Spleen (tissue), 11 donors: ENCODE data around the gene RAD51B. TPM values are rescaled to one million over a fixed set of nuclear protein-coding genes. Genes with fewer than 3 reads are reported as not detected.

Experiments used
- DNase-seq: peaks from one replicate; pipeline ENCODE4 v3.0.0-alpha.2; 2020
- H3K27ac ChIP-seq, 8 donors: fragments of 200-600 bp; sonication (generic) in 7 of 8; 1 replicate in 4 of 8; 2 replicates in 4 of 8; pipeline versions ENCODE4 v1.5.0 to v1.8.0; 2016 to 2021; ENCODE audit warnings: inconsistent platforms in 4 of 8, mild to moderate bottlenecking in 4 of 8, moderate library complexity in 1 of 8
- H3K27me3 ChIP-seq, 7 donors: fragments of 200-600 bp; sonication (generic) in 6 of 7; replicated peaks in 1 of 7; 1 replicate in 4 of 7; 2 replicates in 3 of 7; pipeline versions ENCODE4 v1.5.0 to v1.8.0; 2016 to 2021; ENCODE audit warnings: inconsistent platforms in 3 of 7, mild to moderate bottlenecking in 1 of 7
- H3K36me3 ChIP-seq, 6 donors: fragments of 200-600 bp; sonication (generic) in 5 of 6; 1 replicate in 4 of 6; 2 replicates in 2 of 6; pipeline versions ENCODE4 v1.5.0 to v1.8.0; 2016 to 2021; ENCODE audit warnings: inconsistent platforms in 2 of 6
- H3K4me1 ChIP-seq, 6 donors: fragments of 200-600 bp; sonication (generic) in 5 of 6; 1 replicate in 3 of 6; 2 replicates in 3 of 6; pipeline versions ENCODE4 v1.5.0 to v1.8.0; 2016 to 2021; ENCODE audit warnings: inconsistent platforms in 3 of 6
- H3K4me3 ChIP-seq, 8 donors: fragments of 200-600 bp; sonication (generic) in 7 of 8; 1 replicate in 4 of 8; 2 replicates in 4 of 8; pipeline versions ENCODE4 v1.5.0 to v1.8.0; 2016 to 2021; ENCODE audit warnings: inconsistent platforms in 4 of 8, mild to moderate bottlenecking in 4 of 8, moderate library complexity in 2 of 8
- H3K9me3 ChIP-seq, 8 donors: fragments of 200-600 bp; sonication (generic) in 7 of 8; 1 replicate in 4 of 8; 2 replicates in 4 of 8; pipeline versions ENCODE4 v1.5.0 to v1.8.0; 2016 to 2021; ENCODE audit warnings: inconsistent platforms in 4 of 8
- POLR2A ChIP-seq, 3 donors: fragments of 450-650 bp; IDR thresholded peaks; one replicate each; pipeline ENCODE4 v1.5.1; 2017; ENCODE audit warnings: antibody characterized with exemption in 3 of 3, mild to moderate bottlenecking in 1 of 3
- POLR2AphosphoS5 ChIP-seq, 3 donors: sonication (generic); formaldehyde crosslinking; IDR thresholded peaks; one replicate each; pipeline ENCODE4 v1.5.1; 2017; ENCODE audit warnings: antibody characterized with exemption in 3 of 3
- WGBS, 5 donors: extraction: QIAGEN DNeasy Blood & Tissue Kit in 3 of 5; methylation state at CpG; one replicate each; pipeline versions ENCODE4 v1.1.5 to v1.1.7; 2013 to 2018; 5-methylcytosine and 5-hydroxymethylcytosine counted together
- intact Hi-C: fragments of 100-400 bp; cut with DNase I; formaldehyde crosslinking; loops from one replicate; pipeline ENCODE4 v1.15.0; 2023; ENCODE audit warnings: low total_unique reads
- polyA plus RNA-seq, 3 donors: library from polyadenylated mRNA; stranded (reverse); fragments of 200-250 nt; gene quantifications; one replicate each; pipeline ENCODE4 v1.2.1, GENCODE V29; 2013
- total RNA-seq, 7 donors: library from RNA; depleted of rRNA in 3 of 7; stranded (reverse); fragments of >200 nt in 3 of 7; fragmentation: NEBNext Ultra II Directional in 4 of 7; extraction: Animal tissue kit (Norgen Biotek cat#: 25700) in 4 of 7; gene quantifications; one replicate each; pipeline versions ENCODE4 v1.1.0 to v1.2.1, GENCODE V29; 2016 to 2021
- TF ChIP-seq, protein P1 (sequence below), 11 experiments: fragments of 200-600 bp in 7 of 11; fragments of 450-650 bp in 4 of 11; sonication (generic) in 4 of 11; IDR thresholded peaks in 8 of 11; conservative IDR thresholded peaks in 3 of 11; 1 replicate in 7 of 11; 2 replicates in 4 of 11; pipeline versions ENCODE4 v1.4.0 to v1.8.0; 2016 to 2021; ENCODE audit warnings: antibody characterized with exemption in 11 of 11, inconsistent platforms in 4 of 11, mild to moderate bottlenecking in 1 of 11
- donor health status: healthy with polysubstance abuse.
- donor health status: DM: no; HTN: no; CAD: no; lungs with moderate emphysema.
- donor health status: DM: no; HTN: no; CAD: no.
- donor health status: Bipolar disorder and iron deficiency.
- donor health status: healthy.
- donor health status: DM: no; HTN: no; CAD: no.
- donor health status: DM: yes; HTN: yes; CAD: no.

The RAD51B gene
- total and polyA plus RNA-seq, 10 donors = 4.2 to 43.7 (median 29.8) TPM

DNA sequence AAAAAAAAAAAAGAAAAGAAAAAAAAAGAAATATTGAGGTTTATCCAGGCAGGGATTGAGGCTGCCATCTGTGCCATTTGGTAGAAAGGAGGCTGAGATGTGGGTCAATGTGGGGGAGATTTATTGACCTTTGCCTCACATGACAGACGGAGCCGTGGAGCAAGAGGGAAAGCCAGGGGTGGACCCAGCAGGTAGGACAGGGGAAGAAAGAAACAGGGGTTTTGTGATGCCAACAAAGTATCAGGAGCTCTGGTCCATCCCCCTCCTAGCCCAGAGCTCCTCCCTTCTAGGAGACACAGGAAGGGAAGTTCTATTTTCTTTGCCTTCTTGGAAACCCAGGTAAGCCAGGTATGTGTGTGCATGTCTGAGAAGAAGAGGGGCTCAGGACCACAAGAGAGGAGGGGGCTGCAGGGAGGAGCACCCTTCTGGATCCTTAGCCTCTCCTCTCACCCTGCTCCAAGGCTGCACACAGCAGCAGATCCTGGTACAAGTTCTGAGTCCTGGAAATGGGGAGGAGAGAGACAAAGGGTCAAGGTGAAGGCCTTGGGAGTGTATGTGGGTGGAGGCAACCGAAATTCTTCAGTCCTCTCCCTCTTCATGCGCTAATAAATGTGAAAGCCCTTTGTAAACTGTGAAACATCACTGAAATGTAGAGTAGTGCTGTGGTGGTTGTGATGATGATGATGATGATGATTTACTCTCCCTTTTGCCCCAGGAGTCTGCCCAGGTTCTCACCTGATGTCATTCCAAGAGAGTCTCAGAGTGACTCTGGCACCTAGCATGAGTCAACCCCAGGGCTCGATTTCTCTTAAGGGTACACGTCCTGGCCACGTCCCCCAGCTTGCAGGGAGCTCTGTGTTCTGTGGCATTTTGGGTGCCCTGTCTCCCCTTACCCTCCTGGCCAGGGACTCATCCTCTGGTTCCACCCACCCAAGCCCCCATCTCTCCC is 947.0 kb downstream of the RAD51B start:
- DNase-seq = no peak
- intact Hi-C loops = no loop called here
- Histone ChIP-seq H3K9me3 (no peaks in the 10 kb centered on the region), H3K27ac (peak overlapping the region in 2 of 8 donors; percentile 20 to 30), H3K4me1 (peaks cover 10 to 75% (median 31%) of the 10 kb centered on the region in 6 donors), H3K27me3 (no peaks in the 10 kb centered on the region), H3K36me3 (no peaks in the 10 kb centered on the region), H3K4me3 (no peak overlapping the region)
- 60 to 81% (median 75%) methylated on average over 7 of the region's 7 CpGs for WGBS, 5 donors
- TF ChIP-seq, protein P1, sequence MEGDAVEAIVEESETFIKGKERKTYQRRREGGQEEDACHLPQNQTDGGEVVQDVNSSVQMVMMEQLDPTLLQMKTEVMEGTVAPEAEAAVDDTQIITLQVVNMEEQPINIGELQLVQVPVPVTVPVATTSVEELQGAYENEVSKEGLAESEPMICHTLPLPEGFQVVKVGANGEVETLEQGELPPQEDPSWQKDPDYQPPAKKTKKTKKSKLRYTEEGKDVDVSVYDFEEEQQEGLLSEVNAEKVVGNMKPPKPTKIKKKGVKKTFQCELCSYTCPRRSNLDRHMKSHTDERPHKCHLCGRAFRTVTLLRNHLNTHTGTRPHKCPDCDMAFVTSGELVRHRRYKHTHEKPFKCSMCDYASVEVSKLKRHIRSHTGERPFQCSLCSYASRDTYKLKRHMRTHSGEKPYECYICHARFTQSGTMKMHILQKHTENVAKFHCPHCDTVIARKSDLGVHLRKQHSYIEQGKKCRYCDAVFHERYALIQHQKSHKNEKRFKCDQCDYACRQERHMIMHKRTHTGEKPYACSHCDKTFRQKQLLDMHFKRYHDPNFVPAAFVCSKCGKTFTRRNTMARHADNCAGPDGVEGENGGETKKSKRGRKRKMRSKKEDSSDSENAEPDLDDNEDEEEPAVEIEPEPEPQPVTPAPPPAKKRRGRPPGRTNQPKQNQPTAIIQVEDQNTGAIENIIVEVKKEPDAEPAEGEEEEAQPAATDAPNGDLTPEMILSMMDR (IDR thresholded peaks at IDR 0.05 in 8 of 11, conservative IDR thresholded peaks at IDR 0.05 in 3 of 11) = no peak
- no peak for TF ChIP-seq POLR2AphosphoS5 (IDR thresholded peaks at IDR 0.05)
- TF ChIP-seq POLR2A (IDR thresholded peaks at IDR 0.05) = no peak

DNA sequence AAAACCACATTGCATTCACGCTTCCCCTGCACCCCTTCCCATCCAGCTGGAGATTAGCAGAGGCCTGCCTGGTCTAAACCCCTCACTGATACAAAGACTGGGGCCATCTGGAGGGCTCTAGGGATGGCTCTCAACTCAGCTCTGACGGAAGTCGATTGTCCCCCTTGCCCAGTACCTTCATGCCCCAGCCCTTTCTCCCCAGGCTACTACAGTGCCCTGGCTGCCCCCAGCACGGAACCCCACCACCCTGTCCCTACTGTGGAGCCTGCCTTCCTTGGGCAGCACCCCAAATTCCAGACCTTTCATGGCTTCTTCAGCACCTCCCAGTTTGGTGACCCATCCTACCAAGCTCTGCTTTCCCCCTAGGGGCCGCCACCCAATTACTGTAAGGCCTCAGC is 947.7 kb downstream of the RAD51B start:
- peaks cover 15 to 75% (median 34%) of the 10 kb centered on the region in 6 donors for H3K4me1 ChIP-seq
- H3K27ac ChIP-seq = no peak overlapping the region
- no peaks in the 10 kb centered on the region for H3K9me3 ChIP-seq
- H3K4me3 ChIP-seq = no peak overlapping the region
- no peaks in the 10 kb centered on the region for H3K36me3 ChIP-seq
- 94 to 99% (median 97%) methylated on average over 5 of the region's 5 CpGs for WGBS, 5 donors
- DNase-seq = no peak
- TF ChIP-seq POLR2AphosphoS5 (IDR thresholded peaks at IDR 0.05) (no peak), POLR2A (IDR thresholded peaks at IDR 0.05) (no peak)
- TF ChIP-seq, protein P1 (IDR thresholded peaks at IDR 0.05 in 8 of 11, conservative IDR thresholded peaks at IDR 0.05 in 3 of 11) = no peak
- intact Hi-C loops = no loop called here
- no peaks in the 10 kb centered on the region for H3K27me3 ChIP-seq

DNA sequence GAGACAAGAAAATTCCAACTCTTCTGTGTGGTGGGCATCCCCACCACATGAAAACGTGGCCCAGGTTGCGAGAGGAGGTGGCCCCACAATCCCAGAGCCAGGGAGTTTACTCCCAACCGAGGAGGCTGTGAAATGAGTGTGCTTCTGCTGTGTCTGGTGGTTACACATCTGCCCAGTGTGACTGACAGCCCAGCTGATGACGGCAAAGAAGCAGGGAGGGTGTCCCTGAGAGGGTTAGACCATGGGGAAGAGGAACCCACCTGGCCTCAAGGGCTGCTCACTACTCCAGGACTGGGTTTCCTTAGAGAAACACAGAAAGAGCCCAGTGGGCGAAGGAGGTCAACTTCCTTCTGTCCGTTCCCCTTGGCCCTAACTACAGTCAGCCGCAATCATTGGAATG is 948.7 kb downstream of the RAD51B start:
- Histone ChIP-seq H3K27ac (peak overlapping the region in 2 of 8 donors; percentile 20 to 26), H3K9me3 (no peaks in the 10 kb centered on the region), H3K36me3 (no peaks in the 10 kb centered on the region), H3K4me3 (no peak overlapping the region), H3K27me3 (no peaks in the 10 kb centered on the region), H3K4me1 (peaks cover 13 to 75% (median 34%) of the 10 kb centered on the region in 6 donors)
- intact Hi-C loops = no loop called here
- no peak for DNase-seq
- WGBS, 5 donors = 76 to 93% (median 79%) methylated on average over 5 to 7 of the region's 7 CpGs
- TF ChIP-seq, protein P1 (IDR thresholded peaks at IDR 0.05 in 8 of 11, conservative IDR thresholded peaks at IDR 0.05 in 3 of 11) = no peak
- TF ChIP-seq POLR2A (IDR thresholded peaks at IDR 0.05) (no peak), POLR2AphosphoS5 (IDR thresholded peaks at IDR 0.05) (no peak)

DNA sequence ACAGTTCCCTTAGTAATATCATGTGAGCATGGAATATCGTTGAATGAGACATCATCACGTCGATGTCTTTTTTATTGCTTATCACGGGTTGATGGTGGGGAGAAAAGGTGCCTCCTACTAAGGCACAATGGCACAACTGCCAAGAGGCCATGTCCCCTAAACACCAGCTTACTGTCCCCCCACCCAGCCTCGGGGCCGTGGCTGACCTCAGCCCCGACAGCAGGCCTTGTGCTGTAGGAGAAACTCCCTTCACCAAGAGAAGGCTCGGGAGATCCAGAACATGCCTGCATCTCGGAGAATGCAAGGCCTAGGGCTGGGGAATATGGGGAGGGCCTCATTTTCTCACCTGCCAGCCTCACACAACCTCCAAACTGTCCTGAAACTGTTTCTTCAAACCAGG is 950.5 kb downstream of the RAD51B start:
- WGBS, 5 donors = 93 to 97% (median 95%) methylated on average over 7 to 9 of the region's 9 CpGs
- TF ChIP-seq POLR2A (IDR thresholded peaks at IDR 0.05) = no peak
- TF ChIP-seq POLR2AphosphoS5 (IDR thresholded peaks at IDR 0.05) = no peak
- TF ChIP-seq, protein P1 (IDR thresholded peaks at IDR 0.05 in 8 of 11, conservative IDR thresholded peaks at IDR 0.05 in 3 of 11) = no peak
- peak overlapping the region in 7 of 8 donors; percentile 34 to 87 (median 83) for H3K27ac ChIP-seq

More for the DNA sequence above, 950.5 kb downstream of the RAD51B start:
- peaks cover 13 to 62% (median 33%) of the 10 kb centered on the region in 6 donors for H3K4me1 ChIP-seq
- no peaks in the 10 kb centered on the region for H3K36me3 ChIP-seq
- H3K4me3 ChIP-seq = no peak overlapping the region
- H3K9me3 ChIP-seq = peaks cover 0 to 4% (median under 1%) of the 10 kb centered on the region in 8 donors
- intact Hi-C loops = no loop called here
- H3K27me3 ChIP-seq = no peaks in the 10 kb centered on the region
- DNase-seq = no peak
